Activated naive CD4-positive, alpha-beta T cell treated with anti-CD3 and anti-CD28 coated beads, Interleukin-2, amount 50 U/mL, for 16 hours (primary cell): ENCODE results near the gene CAMK2A.
"Not testable (repeated sequence)": the region's sequence is repeated elsewhere in the genome, so short reads cannot be mapped to it uniquely, and the experiment has no call there.

ENCODE experiments used
- DNase-seq: peaks from one replicate; pipeline ENCODE4 v3.0.0-alpha.2; 2020

Gene CAMK2A

DNA sequence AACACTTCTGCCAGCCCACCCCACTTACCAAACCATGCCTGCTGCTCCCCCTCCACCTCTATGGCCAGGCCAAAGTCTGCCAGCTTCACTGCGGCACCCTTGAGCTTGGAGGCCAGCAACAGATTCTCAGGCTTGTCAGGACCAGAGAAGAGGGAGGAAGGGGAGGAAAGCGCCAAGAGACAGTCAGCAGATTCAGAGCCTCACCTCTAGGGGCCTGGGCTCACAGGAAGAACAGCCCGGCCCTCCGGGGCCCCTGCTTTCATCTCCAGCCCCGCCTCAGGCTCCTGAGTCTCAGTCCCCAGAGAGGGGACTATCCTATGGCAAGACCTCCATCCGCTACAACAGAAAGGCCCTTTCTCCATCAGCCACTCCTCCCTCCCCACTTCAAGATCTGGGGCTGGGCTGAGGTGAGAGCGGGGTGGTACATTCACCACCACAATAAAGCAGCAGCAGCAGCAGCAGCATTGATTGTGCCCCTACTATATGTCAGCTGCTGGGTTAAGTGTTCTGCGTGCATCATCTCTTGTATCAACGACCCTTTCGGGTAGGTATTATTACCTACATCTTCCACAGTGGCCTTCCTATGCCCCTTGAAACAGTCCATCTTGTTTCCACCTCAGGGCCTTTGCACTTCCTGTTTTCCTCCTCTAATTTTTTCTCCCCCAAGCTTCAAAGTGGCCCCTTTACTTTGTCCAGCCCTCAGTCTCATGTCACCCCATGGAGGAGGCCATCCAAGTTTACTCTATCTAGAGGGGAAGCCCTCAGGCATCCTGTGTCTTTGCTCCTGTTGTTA, 36.0 kb downstream of the CAMK2A start:
- no peak for DNase-seq

DNA sequence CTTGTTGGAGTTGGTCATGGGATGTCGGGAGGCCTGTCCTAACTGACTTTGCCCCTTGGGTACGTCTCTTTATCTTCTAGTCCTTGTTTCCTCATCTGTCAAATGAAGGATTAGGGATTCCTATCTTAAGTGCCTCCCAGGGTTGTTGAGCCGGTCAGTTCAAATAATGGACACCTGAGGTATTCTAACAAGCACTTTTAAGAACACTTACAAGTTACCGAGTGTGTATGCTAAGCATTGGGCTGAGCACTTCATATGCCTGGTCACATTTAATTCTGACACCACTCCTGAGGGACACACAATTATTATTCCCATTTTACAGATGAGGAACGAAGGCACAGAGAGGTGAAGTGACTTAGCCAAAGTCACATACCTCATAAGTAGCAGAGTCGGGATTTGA, 37.1 kb downstream of the CAMK2A start:
- no peak for DNase-seq

DNA sequence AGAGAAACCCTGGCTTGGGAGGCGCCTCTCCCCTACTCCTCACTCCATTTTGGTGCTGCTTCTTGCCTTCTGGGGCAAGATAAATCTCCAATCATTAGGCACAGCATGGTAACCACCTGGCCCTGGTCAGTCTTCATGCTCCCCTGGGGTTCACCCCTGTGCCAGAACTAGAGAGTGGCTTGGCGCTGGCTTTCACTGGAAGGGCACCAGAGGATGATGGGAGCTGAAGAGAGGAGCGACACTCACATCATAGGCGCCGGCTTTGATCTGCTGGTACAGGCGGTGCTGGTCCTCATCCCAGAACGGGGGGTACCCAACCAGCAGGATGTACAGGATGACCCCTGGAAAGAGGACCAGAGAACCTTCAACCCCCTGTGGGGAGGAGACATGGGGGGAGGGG, 38.1 kb downstream of the CAMK2A start:
- no peak for DNase-seq

DNA sequence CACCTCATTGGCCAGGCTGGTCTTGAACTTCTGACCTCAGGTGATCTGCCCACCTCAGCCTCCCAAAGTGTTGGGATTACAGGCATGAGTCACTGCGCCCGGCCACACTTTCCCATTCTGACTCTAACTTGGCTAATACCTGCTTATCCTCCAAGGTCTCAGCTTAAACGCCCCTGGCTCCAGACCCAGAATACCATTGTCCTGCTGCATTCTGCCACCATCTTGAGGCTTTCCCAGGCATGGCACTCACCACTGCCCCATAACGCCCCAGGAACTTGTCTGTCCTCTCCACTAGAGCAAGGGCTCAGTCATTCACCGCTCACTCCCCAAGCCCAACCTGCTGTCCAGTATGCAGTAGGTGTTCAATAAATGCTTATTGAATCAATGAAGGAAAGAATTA, 39.8 kb downstream of the CAMK2A start:
- DNase-seq, result no peak

DNA sequence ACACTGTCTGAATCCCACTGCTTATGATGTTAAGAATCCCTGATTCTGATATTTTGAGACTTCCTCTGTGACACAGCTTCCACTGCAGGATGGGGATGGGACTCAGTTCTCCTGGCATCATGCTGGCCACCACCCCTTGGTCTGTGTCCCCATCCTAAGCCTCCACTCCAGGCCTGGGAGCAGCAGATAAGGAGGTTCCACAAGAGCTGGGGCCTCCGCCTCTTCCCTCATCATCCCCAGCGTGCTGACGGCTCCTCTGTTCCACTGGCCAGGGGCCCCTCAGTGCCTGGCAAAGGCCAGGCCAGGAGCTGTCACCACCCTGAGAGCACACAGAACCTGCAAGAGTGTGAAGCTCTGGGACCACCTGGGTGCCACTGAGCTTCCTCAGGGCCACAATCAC, 40.6 kb downstream of the CAMK2A start:
- DNase-seq, result no peak

DNA sequence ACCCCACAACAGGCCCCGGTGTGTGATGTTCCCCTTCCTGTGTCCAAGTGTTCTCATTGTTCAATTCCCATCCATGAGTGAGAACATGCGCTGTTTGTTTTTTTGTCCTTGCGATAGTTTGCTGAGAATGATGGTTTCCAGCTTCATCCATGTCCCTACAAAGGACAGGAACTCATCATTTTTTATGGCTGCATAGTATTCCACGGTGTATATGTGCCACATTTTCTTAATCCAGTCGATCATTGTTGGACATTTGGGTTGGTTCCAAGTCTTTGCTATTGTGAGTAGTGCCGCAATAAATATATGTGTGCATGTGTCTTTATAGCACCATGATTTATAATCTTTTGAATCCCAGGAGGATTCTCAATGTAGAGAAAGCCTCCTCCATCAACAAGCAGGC, 41.1 kb downstream of the CAMK2A start:
- DNase-seq, result not testable (repeated sequence)

DNA sequence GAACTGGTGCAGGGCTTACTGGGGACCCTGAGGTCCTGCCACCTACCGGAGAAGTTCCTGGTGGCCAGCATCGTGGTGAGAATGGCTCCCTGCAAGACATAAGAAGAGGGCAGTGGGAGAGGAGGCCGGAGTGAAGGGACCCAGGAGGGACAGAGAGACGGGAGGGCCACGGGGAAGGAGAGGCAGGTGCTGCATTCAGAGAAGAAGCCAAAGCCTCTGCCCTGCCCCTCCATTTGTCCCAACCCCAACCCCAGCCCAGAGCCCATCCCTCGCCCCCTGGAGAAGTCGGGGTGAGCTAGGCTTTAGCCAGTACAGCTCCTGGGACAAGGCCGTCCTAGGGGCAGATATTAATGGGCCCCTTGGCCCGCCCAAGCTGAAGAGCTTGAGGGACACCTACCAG, 41.8 kb downstream of the CAMK2A start:
- DNase-seq, result no peak

DNA sequence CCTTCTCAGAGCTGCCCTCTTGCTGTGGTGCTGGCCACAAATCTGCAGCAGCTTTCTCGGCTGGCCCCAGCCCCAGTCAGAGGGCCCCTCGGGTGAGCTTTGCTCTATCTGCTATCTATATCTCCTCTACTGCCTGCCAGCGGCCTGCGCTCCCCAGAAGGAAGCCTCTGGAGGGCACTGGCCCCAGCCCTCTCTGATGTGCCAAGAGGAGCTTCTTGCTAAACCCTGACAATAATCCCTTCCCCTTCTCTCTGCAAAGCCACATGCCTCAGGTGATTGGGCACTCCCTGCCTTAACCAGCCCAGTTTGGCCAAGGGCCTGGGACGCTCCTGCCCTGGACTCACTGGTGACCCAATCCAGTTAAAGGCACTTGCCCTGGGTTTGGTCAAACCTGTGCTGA, 42.7 kb downstream of the CAMK2A start:
- DNase-seq, result no peak

DNA sequence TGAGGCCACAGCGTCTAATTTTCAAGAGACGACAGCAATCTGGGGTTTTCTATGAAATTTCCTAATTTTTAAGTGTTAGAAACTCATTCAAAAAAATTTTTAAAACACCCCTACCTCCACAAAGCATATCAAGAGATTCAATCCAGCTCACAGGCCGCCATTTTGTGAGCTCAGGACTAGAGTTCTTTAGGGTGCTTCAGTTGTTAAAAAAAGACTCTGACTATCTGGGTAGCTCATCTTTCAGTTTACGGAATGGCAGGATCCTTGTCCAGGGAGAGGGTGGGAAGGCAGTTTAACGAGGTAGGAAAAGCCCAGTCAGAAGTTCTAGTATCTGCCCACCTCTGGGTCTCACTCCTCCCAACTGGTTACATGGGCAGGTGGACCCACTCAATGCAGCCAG, 43.1 kb downstream of the CAMK2A start:
- no peak for DNase-seq

DNA sequence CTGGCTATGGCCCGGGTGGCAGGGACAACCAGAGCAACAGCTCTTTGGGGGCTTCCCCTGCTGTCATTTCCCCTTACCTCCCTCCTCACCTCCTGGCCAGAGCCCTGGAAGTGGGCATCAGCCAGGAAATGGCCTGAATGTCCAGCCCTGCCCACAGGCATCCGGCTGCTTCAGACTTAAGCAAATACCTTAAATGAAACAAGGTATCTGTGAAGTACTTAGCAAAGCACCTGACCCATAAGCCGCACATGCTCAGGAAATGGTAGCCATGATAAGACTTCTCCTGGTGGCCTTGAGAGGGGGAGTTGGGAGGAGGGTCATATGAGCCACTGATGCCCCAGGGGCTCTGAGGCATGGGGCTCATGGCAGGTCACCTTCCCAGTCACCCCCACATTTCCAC, 43.8 kb downstream of the CAMK2A start:
- DNase-seq, result no peak

DNA sequence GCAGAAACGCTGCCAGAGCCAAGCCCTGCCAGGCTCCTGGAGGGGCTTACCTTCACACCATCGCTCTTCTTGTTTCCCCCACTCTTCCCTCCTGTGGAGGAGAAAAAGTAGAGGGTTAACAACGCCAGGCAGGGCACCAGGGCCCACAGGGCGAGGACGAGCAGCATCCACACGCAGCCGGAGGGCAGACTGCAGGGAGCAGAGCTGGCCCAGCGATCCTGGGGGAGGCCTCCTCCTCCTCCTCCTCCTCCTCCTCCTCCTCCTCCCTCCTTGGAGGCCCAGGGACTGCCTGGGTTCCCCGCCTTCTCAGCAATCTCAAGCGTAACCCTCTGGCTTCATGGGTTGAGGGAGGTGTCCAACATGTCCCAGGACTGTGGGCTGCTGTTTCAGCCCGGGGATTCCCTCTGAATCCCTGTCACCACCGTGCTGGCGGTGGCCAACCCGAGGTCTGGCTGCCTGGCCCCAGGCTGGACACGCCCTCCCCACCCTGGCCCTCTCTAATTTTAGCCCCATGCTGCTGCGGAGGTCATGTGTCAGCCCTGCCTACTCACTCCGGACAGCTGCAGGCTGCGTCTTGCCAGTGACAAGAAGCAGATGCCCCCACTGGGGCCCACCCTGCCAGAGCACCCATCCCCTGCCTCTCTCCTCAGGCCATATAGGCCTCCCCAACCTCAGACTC, 44.3 kb downstream of the CAMK2A start:
- DNase-seq, result no peak

DNA sequence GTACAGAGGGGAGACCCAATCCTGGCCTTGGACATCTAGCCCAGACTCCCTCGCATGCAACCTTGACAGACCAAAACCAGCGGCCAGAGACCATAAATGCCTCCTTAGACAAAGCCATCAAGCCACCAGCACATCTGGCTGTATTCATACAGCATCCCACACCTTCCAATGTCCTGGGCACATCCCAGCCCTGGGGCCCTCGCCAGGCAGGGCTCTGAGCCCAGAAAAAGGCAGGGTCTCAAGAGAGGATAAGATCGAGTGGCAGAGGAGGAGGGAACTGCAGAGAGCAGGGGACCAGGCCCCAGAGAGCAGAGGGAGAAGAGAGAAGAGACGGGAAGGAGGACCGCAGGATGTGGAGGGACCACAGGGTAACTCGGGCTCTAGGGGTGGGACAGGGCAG, 45.4 kb downstream of the CAMK2A start:
- DNase-seq, result no peak

DNA sequence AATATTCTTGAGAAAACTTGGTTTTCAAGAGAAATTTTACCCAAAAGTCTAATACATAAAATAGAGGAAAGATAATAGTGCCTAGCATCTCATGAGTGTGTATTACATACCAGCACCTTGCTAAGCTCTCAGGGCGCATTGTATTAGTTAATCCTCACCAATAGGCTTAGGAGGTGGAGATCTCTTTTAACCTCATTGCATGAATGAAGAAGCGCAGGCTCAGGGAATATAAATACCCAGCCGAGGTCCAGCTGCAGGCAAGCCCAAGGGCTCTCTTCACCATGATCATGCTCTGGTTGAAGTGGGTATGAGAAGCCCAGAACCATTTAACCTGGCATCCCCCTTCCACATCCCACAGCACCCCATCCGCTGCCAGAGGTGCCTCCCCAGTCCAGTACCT, 46.0 kb downstream of the CAMK2A start:
- no peak for DNase-seq

DNA sequence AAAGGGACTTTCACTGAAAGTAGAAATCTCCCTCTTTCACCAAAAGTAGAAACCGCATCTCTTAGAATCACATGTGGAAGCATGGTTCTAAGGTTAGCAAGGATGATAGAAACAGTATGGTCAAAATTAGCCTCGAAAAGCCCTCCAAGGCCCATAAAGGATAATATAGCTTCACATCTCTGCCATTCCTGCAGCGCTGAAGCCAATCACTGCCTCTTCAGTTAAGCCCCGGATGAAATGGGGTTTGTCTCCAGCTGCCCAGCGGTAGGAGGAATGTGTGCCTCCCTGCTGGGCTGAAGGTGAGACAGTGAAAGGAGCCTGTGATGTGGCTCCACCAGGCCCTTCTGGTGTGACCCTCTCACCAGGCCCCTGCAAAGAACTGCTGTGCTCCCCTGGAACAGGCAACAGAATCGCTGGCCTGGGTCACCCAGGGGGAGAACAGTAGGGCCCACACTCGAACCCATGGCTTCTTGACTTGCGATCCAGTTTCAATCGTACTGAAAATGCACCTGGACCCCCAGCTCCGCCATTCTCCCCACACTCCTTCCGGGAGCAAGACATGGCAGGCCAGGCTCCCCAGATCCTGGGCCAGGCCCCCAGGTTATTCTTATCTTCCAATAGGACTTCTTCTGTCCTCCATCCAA, 47.2 kb downstream of the CAMK2A start:
- no peak for DNase-seq

DNA sequence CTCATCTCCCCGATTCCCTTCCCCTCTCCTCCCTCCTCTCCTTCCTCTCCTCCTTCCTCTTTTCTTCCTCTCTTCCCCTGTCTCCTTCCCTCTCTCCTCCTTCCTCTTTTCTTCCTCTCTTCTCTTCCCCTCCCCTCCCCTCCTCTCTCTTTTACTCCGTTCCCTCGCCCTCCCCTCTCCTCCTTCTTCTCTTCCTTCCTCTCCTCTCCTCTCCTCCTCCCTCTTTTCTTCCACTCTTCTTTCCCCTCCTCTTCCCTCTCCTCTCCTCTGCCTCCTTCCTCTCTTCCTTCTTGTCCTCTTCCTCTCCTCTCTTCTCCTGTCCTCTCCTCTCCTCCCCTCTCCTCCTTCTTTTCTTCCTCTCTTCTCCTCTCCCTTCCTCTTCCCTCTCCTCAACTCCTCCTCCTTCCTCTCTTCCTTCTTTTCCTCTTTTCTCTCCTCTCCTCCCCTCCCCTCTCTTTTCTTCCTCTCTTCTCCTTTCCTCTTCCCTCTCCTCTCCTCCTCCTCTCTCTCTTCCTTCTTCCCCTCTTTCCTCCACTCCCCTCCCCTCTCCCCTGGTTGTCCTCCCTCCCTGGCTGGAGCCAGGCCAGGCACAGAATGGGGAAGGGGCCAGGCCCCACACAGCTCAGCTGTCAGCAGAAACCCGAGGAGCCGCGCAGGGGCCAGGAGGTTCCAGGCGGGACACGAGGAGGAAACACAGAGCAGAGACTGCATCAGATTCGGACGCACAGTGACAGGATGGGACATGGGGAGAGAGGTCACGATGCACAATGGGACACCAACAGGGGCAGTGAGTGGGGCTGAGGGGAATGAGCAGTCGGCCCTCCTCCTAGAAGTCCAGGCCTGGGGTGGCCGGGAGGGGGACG, 48.0 kb downstream of the CAMK2A start:
- DNase-seq, result no peak

DNA sequence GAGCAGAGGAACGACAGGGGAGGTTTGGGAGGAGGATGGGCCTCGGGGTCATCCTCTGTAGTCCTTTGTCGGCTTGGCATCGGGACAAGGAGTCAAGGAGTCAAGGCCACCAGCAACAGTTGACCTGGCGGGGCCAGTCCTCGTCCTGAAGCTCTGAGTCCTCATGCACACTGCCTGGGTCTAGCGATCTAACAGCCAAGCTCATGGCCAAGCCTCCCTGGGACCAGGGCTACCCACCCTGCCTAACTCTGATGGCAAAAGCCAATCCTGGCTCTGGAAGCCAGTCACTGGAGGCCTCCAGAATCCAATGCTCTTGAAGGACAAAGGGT, 49.8 kb downstream of the CAMK2A start:
- no peak for DNase-seq

DNA sequence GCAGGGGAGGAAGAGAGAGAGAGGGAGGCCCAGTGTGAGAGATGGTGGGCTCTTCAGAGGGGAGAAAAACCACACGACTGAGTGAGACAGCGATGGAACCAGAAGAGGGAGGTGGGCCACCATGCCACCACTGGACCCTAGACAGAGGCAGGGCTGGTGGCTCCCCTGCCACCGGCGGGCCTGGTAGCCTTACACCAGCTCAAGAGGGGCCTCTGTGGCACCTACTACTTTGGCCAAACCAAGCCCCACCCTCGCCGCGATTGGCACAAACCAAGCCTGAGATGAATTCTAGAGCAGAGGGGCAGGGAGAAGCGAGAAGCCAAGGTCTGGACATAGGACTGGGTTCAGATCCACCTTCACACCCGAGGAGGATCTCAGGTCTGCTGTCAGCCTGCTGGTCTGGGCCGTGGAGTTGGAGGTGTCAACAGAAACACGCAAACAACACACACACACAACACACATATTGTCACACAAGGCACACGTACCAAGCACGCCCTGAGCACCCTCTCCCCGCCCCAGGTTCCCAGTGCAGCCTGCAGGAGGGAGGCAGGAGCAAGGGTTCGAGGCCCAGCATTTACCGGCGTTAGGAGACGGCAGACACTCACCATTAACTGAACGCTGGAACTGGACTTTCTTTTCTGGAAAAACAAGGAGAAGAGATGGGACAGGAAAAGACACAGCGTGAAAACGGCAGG, 50.3 kb downstream of the CAMK2A start:
- DNase-seq, result no peak

DNA sequence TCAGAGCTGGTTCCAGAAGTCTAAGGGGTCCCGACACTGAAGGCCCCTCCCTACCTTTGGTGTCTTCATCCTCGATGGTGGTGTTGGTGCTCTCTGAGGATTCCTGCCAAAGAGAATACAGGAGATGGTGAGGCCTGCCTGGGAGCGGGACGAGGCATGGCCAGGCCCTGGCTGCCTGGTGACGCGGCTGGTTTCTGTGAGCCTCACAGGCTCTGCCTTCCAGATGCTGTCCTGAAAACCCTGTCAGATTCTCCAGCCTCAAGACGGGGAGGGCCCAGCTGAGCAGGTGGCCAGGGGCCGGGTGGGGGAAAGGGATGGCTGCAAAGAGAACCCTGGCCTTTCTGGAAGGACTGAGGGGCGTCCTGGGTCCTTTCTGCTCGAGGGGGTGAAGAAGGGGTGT, 50.9 kb downstream of the CAMK2A start:
- DNase-seq, result no peak

DNA sequence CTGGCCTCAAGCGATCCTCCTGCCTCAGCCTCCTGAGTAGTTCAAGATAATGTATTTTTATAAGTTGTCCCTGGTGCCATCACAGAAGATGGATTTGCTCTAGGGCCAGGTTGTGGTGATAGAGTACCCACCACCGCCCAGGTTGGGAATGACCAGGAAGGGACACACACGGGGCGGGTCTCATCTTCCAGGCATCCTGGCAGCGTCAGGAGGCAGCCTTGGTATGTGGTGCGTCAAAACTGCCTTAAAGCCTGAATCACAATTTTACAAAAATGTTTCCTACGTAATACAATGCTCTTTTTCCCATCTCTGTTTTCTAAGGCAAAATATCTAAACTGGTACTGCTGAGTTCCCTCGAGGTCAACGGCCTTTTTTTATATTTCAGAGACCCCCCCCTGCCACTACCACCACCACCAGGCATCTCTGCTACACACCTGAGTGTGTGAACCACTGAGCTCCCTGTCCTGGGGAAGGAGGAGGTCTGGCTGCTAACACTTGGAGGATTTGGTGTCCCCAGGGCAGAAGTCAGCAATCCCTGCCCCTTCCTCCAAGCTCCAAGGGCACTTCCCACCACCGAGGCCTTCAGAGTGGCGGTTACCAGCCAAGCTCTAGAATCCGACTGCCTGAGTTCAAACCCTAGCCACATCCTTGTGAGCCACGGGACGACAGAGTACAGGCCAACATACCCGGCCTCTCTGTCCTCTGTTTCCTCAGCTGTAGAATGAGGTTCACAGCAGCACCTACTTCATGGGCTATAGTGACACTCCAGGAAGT, 52.4 kb downstream of the CAMK2A start:
- no peak for DNase-seq

DNA sequence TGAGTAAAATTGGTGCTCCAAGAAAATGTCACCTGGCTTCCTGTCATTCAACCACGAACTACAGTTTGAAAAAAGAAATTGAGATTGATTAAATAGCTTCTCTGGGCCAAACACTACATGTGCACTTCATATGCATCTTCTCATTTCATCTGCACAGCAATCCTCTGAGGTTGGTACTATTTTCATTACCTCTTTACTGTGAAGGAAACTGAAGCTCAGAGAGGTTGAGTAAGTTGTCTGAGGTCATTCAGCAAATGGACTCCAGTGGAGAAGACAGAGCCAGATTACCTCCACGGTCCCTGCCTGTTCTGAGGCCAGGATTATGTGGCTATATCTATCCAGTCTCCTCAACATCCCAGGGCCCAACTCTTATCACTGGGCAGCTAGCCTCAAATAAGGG, 53.3 kb downstream of the CAMK2A start:
- DNase-seq, result no peak

DNA sequence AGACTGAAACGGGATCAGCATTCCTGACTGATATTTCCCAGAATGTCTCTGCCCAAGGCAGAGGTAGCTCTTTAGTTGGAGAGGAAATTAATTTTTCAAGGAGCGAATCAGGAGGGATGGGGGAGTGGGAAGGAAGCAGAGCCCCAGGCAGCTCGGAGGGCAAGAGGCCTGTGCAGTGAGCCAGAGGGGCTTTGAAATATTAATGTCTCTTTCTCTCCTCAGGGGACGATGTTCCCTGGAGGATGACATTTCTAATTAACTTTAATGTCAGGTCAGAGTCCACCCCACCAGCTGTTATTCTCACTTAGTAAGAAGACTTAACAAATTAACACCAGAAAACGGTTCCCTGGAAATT, 54.1 kb downstream of the CAMK2A start:
- DNase-seq, result no peak
